Mesendoderm (in vitro differentiated cells): Measurements from ENCODE around the gene APC2.

Experiments used
- DNase-seq: peaks from one replicate; pipeline ENCODE4 v3.0.0; 2013
- H2AK5ac ChIP-seq: 2 replicates; pipeline ENCODE4 v1.6.1; 2013; ENCODE audit warnings: low read length, inconsistent platforms
- H2BK120ac ChIP-seq: 2 replicates; pipeline ENCODE4 v1.6.1; 2013; ENCODE audit warnings: low read depth, mild to moderate bottlenecking, low read length, moderate library complexity, mixed read lengths
- H2BK15ac ChIP-seq: replicated peaks from 2 replicates; pipeline ENCODE4 v1.6.1; 2013; ENCODE audit warnings: low read depth, mild to moderate bottlenecking, moderate library complexity
- H2BK5ac ChIP-seq: 2 replicates; pipeline ENCODE4 v1.6.1; 2013; ENCODE audit warnings: low read length, inconsistent platforms
- H3K18ac ChIP-seq: 2 replicates; pipeline ENCODE4 v1.6.1; 2013; ENCODE audit warnings: mild to moderate bottlenecking, low read length, mixed read lengths
- H3K23ac ChIP-seq: one replicate; pipeline ENCODE4 v1.6.1; 2013; ENCODE audit warnings: low read length
- H3K27ac ChIP-seq: 2 replicates; pipeline ENCODE4 v1.5.1; 2013; ENCODE audit warnings: low read depth, mild to moderate bottlenecking, inconsistent platforms, low read length, moderate library complexity
- H3K27me3 ChIP-seq: 2 replicates; pipeline ENCODE4 v1.6.1; 2013; ENCODE audit warnings: low read length, control low read depth, mild to moderate bottlenecking, inconsistent platforms; ENCODE audit not compliant: insufficient read depth, poor library complexity
- H3K36me3 ChIP-seq: 2 replicates; pipeline ENCODE4 v1.6.1; 2013; ENCODE audit warnings: low read length, inconsistent platforms; ENCODE audit not compliant: control insufficient read depth, insufficient read depth
- H3K4ac ChIP-seq: one replicate; pipeline ENCODE4 v1.6.1; 2013; ENCODE audit warnings: low read depth, mild to moderate bottlenecking, low read length, moderate library complexity
- H3K4me1 ChIP-seq: 2 replicates; pipeline ENCODE4 v1.6.1; 2013; ENCODE audit warnings: low read depth, low read length, inconsistent platforms; ENCODE audit not compliant: control insufficient read depth
- H3K4me2 ChIP-seq: 2 replicates; pipeline ENCODE4 v1.6.1; 2013; ENCODE audit warnings: low read length
- H3K4me3 ChIP-seq: 2 replicates; pipeline ENCODE4 v1.5.1; 2013; ENCODE audit warnings: mild to moderate bottlenecking, low read length
- H3K56ac ChIP-seq: one replicate; pipeline ENCODE4 v1.6.1; 2013; ENCODE audit warnings: low read length
- H3K79me1 ChIP-seq: 2 replicates; pipeline ENCODE4 v1.6.1; 2013; ENCODE audit warnings: low read length, inconsistent platforms
- H3K79me2 ChIP-seq: 2 replicates; pipeline ENCODE4 v1.6.1; 2013; ENCODE audit warnings: mild to moderate bottlenecking, low read length; ENCODE audit not compliant: control insufficient read depth, insufficient read depth
- H3K9ac ChIP-seq: 2 replicates; pipeline ENCODE4 v1.6.1; 2013; ENCODE audit warnings: low read length, inconsistent platforms
- H4K5ac ChIP-seq: one replicate; pipeline ENCODE4 v1.6.1; 2013; ENCODE audit warnings: low read length
- H4K8ac ChIP-seq: one replicate; pipeline ENCODE4 v1.6.1; 2013; ENCODE audit warnings: low read depth, mild to moderate bottlenecking, control low read depth, low read length, moderate library complexity
- WGBS: extraction: QIAGEN DNeasy Blood & Tissue Kit; methylation state at CpG from one replicate; pipeline ENCODE4 v1.1.7; 2013; ENCODE audit warnings: low lambda C conversion rate, missing lambda C conversion rate; ENCODE audit not compliant: insufficient coverage; ENCODE audit errors: extremely low coverage; 5-methylcytosine and 5-hydroxymethylcytosine counted together

Gene APC2

DNA sequence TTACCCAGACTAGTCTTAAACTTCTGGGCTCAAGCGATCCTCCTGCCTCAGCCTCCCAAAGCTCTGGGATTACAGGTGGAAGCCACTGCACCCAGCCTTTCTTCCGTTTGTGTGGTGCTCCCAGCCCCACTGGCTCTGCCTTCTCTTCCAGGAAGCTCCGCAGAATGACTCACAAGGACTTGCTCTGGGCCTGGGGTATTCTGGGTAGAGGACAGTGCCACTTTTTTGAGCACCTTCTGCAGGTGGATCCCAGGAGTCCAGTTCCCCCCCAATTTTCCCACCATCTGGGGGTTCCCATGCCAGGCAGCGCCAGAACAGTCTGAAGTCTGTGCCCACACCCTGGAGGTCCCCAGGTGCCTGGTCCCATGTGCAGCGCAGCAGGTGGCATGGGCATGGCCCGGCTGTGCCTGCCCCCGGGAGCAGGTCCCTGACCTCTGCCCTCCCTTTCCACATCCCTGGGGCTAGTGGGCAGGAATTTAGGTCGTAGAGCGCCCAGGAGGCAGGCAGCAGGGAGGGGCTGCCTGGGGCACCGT, 42.6 kb downstream of the APC2 start:
- no peak overlapping the region for H3K27ac ChIP-seq
- no peak overlapping the region for H4K8ac ChIP-seq
- no CpG with 5 or more reads among the region's 10 CpGs for WGBS

DNA sequence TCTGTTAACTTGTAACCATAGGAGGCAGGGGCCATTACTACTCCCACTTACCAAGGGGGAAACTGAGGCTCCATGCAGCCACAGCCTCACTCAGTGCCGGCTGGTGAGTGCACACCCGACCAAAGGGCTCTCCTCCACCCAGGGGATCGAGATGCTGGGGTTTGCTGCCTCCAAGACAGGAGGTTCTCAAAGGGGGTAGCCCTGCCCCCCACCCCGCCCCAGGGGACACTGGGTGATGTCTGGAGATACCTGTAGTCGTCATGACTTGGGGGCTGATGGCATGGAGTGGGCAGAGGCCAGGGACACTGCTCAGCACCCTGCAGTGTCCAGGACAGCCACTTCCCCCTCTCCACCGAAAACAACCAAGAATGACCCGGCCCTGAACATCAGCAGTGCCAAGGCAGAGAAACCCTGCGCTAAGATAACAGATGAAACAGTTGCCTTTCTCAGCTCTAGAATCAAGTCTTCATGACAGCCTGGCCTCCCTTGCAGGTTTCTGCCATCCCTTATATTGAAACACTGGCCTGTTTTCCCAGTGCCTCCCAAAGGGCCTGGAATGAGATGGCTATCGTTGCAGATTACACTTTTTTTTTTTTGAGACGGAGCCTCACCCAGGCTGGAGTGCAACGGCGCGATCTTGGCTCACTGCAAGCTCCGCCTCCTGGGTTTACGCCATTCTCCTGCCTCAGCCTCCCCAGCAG, 44.3 kb downstream of the APC2 start:
- Histone ChIP-seq H3K23ac (no peak overlapping the region), H4K5ac (no peak overlapping the region), H3K9ac (no peak overlapping the region), H3K4me3 (no peak overlapping the region), H3K4ac (no peak overlapping the region), H3K4me2 (no peak overlapping the region), H2BK5ac (no peak overlapping the region), H4K8ac (no peak overlapping the region), H2BK15ac (no peak overlapping the region), H3K56ac (no peak overlapping the region), H2BK120ac (no peak overlapping the region), H3K27ac (no peak overlapping the region), H3K18ac (no peak overlapping the region), H3K79me2 (no peaks in the 10 kb centered on the region), H2AK5ac (no peak overlapping the region), H3K4me1 (no peaks in the 10 kb centered on the region), H3K27me3 (peaks cover 4% of the 10 kb centered on the region), H3K36me3 (no peaks in the 10 kb centered on the region), H3K79me1 (no peaks in the 10 kb centered on the region)
- WGBS: no CpG with 5 or more reads among the region's 15 CpGs
- no peak for DNase-seq

More for the DNA sequence above, 42.6 kb downstream of the APC2 start:
- H3K9ac ChIP-seq: no peak overlapping the region
- H3K4me2 ChIP-seq: no peak overlapping the region
- H3K23ac ChIP-seq: no peak overlapping the region
- no peak overlapping the region for H2BK120ac ChIP-seq
- H3K36me3 ChIP-seq: no peaks in the 10 kb centered on the region
- H3K79me2 ChIP-seq: no peaks in the 10 kb centered on the region
- no peak overlapping the region for H2AK5ac ChIP-seq
- H3K4ac ChIP-seq: no peak overlapping the region
- DNase-seq: no peak
- H4K5ac ChIP-seq: no peak overlapping the region
- H3K4me3 ChIP-seq: no peak overlapping the region
- H3K27me3 ChIP-seq: peaks cover 4% of the 10 kb centered on the region
- H2BK15ac ChIP-seq: no peak overlapping the region
- H3K79me1 ChIP-seq: no peaks in the 10 kb centered on the region
- H3K18ac ChIP-seq: no peak overlapping the region
- no peaks in the 10 kb centered on the region for H3K4me1 ChIP-seq
- no peak overlapping the region for H2BK5ac ChIP-seq
- H3K56ac ChIP-seq: no peak overlapping the region

GRCh38 chr19:1495051-1495798, 45.3 kb downstream of the APC2 start:
- H3K79me2 ChIP-seq: no peaks in the 10 kb centered on the region
- WGBS: no CpG with 5 or more reads among the region's 37 CpGs
- no peak overlapping the region for H3K56ac ChIP-seq
- no peaks in the 10 kb centered on the region for H3K36me3 ChIP-seq
- H2AK5ac ChIP-seq: no peak overlapping the region
- H4K8ac ChIP-seq: no peak overlapping the region
- no peak overlapping the region for H3K4ac ChIP-seq
- H3K4me2 ChIP-seq: no peak overlapping the region
- H3K79me1 ChIP-seq: no peaks in the 10 kb centered on the region
- H3K18ac ChIP-seq: no peak overlapping the region
- no peak overlapping the region for H2BK5ac ChIP-seq
- no peak overlapping the region for H3K23ac ChIP-seq
- H3K9ac ChIP-seq: no peak overlapping the region
- H4K5ac ChIP-seq: no peak overlapping the region
- no peak overlapping the region for H3K27ac ChIP-seq
- no peak overlapping the region for H2BK120ac ChIP-seq
- no peaks in the 10 kb centered on the region for H3K4me1 ChIP-seq
- peaks cover 4% of the 10 kb centered on the region for H3K27me3 ChIP-seq
- H3K4me3 ChIP-seq: no peak overlapping the region
- no peak for DNase-seq
- no peak overlapping the region for H2BK15ac ChIP-seq

GRCh38 chr19:1495799-1496713, 46.1 kb downstream of the APC2 start:
- Histone ChIP-seq H3K27ac (no peak overlapping the region), H3K79me2 (no peaks in the 10 kb centered on the region), H2AK5ac (no peak overlapping the region), H4K5ac (no peak overlapping the region), H3K9ac (no peak overlapping the region), H3K18ac (no peak overlapping the region), H2BK5ac (no peak overlapping the region), H3K4me1 (no peaks in the 10 kb centered on the region), H3K79me1 (no peaks in the 10 kb centered on the region), H3K4me2 (no peak overlapping the region), H4K8ac (no peak overlapping the region), H3K27me3 (peaks cover 4% of the 10 kb centered on the region), H3K4me3 (no peak overlapping the region), H2BK120ac (no peak overlapping the region), H3K36me3 (no peaks in the 10 kb centered on the region), H3K23ac (no peak overlapping the region), H3K4ac (no peak overlapping the region), H2BK15ac (no peak overlapping the region), H3K56ac (no peak overlapping the region)
- no CpG with 5 or more reads among the region's 40 CpGs for WGBS
- DNase-seq: no peak

DNA sequence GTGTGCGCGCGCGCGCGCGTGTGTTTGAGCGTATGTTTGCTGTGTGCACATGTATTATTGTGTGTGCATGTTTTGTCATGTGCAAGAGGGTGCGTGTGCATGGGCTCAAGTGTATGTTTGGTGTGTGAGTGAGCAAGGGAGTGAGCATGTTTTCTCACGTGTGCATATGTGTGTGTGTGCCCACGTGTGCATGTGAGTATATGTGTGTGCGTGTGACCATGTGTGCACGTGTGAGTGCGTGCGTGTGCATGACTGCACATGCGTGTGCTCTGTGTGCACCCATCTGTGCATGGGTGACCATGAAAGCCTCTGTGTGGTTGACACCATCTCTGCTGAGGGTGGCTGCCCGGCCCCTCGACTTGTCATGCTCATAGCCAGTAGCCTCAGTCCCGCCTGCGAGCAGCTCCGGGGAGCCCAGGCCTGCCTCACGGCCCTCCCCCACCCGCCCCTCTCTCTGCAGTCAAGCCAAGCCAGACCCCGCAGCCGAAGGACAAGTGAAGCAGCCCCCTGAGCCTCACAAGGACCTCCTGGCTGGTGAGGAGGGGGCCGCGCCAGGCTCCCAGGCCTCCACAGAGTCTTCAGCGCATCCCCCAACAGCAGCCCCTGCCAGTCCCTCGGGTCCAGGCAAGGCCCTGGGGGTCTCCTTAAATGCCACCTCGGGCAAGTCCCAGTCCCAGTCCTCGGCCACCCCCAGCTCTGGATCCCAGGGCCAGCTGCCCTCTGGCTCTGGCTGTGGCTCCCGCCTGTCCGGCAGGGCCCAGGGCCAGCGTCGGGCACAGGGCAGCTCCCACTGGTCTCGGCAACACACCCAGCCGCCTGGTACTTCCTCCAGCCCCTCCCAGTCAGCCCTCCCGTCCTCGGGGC, 47.0 kb downstream of the APC2 start:
- Histone ChIP-seq H3K4me1 (no peaks in the 10 kb centered on the region), H3K79me2 (no peaks in the 10 kb centered on the region), H3K4ac (no peak overlapping the region), H3K4me3 (no peak overlapping the region), H2BK120ac (no peak overlapping the region), H4K5ac (no peak overlapping the region), H2BK5ac (no peak overlapping the region), H3K18ac (no peak overlapping the region), H3K36me3 (no peaks in the 10 kb centered on the region), H2AK5ac (no peak overlapping the region), H4K8ac (no peak overlapping the region), H3K56ac (no peak overlapping the region), H3K9ac (no peak overlapping the region), H2BK15ac (no peak overlapping the region), H3K23ac (no peak overlapping the region), H3K27me3 (no peaks in the 10 kb centered on the region), H3K4me2 (no peak overlapping the region), H3K27ac (no peak overlapping the region), H3K79me1 (no peaks in the 10 kb centered on the region)
- WGBS: no CpG with 5 or more reads among the region's 39 CpGs
- no peak for DNase-seq
